Testis (tissue), 2 donors: ENCODE measurements around the gene RILPL1.

ENCODE experiments used
- POLR2A ChIP-seq: fragments of 450-650 bp; IDR thresholded peaks from one replicate; pipeline ENCODE4 v1.6.1; 2017; ENCODE audit warnings: antibody characterized with exemption, mild to moderate bottlenecking, moderate library complexity
- TF ChIP-seq, protein P1 (sequence below), 3 experiments: fragments of 450-650 bp in 2 of 3; fragments of 200-600 bp in 1 of 3; sonication (generic) in 1 of 3; IDR thresholded peaks; one replicate each; pipeline ENCODE4 v1.5.1; 2016 to 2019; ENCODE audit warnings: antibody characterized with exemption in 3 of 3, mild to moderate bottlenecking in 2 of 3, moderate library complexity in 1 of 3

DNA sequence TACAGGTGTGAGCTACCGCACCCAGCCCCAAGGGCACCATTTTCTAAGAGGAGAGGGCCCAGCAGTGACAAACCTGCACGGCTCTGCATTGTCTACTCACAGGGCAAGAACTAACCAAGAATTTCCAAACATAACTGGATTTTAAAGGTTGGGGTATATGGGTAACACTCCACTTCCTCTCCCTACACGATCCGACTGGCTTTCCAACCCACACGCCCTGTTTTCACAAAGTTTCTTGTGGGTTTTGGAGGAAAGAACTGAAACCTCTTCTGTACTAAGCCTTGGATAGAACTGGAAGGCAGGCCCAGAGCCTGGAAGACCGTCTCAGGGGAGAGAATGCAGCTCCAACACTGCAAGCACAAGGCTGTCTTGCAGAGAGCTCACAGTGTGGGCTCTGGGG is 50.6 kb downstream of the RILPL1 start:
- TF ChIP-seq POLR2A = no peak
- TF ChIP-seq, protein P1, sequence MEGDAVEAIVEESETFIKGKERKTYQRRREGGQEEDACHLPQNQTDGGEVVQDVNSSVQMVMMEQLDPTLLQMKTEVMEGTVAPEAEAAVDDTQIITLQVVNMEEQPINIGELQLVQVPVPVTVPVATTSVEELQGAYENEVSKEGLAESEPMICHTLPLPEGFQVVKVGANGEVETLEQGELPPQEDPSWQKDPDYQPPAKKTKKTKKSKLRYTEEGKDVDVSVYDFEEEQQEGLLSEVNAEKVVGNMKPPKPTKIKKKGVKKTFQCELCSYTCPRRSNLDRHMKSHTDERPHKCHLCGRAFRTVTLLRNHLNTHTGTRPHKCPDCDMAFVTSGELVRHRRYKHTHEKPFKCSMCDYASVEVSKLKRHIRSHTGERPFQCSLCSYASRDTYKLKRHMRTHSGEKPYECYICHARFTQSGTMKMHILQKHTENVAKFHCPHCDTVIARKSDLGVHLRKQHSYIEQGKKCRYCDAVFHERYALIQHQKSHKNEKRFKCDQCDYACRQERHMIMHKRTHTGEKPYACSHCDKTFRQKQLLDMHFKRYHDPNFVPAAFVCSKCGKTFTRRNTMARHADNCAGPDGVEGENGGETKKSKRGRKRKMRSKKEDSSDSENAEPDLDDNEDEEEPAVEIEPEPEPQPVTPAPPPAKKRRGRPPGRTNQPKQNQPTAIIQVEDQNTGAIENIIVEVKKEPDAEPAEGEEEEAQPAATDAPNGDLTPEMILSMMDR (IDR thresholded peaks at IDR 0.05) = no peak
